Globus pallidus (tissue), 1 donor: ENCODE data around the gene ZNF354C.

Experiments used
- DNase-seq: peaks from one replicate; pipeline ENCODE4 v3.0.0-alpha.2; 2015; ENCODE audit warnings: low spot score

ZNF354C gene

DNA sequence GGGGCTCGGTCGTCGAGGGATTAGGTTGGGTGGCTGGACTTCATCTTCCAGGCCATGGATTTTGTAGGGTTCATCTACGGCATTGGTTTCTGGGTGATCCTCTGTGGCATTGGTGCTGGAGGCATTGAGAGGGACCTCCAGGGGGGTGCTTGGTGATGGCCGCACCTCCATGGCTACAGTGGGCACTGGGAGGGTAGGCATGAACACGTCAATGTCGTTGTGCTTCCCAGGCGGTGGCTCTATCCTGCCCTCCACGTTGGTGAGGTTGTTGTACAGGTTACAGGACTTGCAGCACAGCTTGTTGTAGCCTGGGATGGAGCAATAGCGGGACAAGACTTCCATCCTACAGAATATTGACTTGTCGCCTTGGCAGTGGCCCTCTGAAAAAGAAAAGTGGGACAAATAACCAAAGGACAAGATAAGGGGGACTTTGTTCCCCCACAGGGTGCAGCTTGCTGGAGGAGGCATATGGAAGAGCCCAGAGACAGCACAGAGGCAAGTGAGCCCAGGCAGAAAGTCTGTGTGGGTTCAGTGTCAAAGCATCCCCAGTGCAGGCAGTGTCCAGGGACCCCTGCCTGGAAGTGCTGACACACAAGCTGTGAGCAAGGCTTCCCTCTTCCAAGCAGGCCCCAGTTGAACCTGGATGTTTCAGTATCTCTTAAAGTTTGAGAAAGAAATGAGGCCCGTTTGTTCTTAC, 53.9 kb downstream of the ZNF354C start:
- DNase-seq, result no peak

DNA sequence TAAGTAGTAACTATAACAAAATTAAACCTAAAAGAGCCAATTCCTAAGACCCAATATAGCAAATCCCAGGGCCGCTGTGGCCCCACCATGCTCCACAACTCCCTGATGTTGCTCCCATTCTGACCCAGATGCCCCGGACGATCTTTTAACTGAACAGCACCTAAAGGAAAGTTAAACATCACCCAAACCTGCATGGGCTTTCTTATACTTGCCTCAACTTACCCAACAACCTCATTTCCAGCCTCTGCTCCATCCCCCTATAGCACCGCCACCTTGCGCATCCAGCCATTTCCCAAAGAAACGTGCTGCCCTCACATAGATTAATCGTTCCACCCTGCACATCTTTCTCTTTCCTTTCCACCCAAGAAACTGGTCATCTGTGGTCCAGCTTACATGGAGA, 54.6 kb downstream of the ZNF354C start:
- no peak for DNase-seq

DNA sequence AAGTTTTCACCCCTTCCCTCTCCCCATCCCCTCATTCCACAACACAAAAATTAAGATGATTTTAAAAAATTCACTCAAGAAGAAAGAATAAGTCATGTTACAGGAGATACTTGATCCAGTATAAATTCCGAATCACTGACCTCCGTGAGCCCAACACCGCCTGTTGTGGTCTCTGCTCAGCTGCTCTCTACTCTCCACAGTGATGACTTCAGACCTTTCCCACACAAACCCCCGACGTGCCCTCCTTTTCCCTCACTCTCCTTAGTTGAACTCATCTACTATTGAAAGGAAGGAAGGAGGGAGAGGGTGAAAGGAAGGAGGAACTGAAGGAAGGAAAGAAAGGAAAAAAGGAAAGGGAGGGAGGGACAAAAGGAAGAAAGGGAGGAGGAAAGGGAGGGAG, 55.1 kb downstream of the ZNF354C start:
- DNase-seq, result no peak

DNA sequence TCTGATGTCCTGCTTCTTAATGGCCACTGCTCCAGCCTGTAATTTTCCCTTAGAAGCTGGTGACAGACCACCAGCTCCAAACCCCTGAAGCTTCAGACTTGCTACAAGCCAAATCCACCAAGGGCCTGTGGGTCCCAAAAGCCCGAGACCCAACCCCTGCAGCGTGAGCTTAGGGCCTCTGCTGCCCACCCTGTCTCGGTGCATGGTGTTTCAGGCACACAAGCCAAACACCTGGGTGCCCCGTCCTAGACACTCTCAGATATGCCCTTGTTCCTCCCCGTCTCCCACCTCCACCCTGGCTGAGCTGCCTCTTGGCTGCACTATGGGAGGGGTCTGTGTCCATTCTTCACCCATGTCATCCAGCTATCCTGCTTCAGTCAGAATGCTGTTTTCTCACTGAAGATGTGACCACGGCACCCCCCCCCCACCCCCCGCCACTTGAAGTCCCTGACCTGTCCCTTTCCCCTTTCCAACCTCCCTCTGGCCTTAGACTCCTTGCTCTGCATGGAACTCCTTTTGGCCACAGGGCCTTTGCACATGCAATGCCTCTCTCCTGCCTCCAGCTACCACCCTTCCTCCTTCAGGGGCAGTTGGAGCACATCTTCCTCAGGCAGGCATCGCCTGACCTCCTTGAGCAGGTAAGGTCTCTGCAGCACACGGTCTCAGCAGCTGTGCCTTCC, 55.8 kb downstream of the ZNF354C start:
- DNase-seq, result no peak

DNA sequence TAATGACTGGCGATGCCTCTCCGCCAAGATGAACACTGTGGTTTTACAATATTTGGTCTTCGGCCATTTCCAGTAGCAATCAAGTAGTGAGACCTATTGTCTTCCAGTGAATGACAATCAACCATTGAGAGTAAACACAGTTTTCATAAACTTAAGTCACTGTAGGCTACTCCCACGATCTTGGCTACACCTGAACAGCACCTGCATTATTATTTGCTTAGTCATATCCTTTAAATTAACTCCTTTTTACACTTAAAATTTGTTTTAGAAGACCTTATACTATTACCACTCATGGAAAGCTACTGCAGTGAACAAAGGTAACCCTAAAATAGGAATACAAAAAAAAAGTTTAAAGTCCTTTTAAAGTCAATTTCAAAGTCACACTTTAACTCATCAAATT, 58.2 kb downstream of the ZNF354C start:
- DNase-seq, result no peak

DNA sequence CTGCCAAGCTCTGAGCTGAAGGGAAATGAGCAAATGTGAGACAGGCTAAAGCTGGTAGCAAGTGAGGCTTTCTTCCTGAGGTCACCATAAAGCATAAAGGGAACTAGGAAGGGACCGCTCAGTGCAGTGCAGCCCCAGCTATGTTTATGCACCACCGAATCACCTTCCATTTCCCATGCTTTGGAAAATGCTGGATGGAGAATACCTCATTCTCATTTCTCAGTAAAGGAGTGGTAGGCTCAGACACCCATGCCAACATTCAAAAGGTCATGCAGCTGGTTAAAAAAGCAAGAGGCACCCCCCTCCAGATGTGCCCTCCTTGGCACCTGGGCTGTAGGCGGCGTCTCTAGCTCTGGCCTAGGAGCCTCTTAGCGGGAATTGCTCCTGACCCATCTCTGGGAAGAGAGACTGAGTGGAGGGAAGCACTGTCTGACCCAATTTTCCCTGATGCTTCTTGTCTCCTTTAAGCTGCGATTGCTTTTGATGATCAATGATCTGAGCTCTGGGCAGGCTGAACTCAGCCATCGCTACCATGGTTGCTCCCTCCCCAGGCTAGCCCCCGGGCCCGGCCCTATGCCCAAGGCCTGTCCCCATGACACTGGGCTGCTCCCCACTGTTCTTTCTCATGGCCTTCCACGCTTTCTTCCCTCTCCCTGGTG, 58.7 kb downstream of the ZNF354C start:
- DNase-seq, result no peak

DNA sequence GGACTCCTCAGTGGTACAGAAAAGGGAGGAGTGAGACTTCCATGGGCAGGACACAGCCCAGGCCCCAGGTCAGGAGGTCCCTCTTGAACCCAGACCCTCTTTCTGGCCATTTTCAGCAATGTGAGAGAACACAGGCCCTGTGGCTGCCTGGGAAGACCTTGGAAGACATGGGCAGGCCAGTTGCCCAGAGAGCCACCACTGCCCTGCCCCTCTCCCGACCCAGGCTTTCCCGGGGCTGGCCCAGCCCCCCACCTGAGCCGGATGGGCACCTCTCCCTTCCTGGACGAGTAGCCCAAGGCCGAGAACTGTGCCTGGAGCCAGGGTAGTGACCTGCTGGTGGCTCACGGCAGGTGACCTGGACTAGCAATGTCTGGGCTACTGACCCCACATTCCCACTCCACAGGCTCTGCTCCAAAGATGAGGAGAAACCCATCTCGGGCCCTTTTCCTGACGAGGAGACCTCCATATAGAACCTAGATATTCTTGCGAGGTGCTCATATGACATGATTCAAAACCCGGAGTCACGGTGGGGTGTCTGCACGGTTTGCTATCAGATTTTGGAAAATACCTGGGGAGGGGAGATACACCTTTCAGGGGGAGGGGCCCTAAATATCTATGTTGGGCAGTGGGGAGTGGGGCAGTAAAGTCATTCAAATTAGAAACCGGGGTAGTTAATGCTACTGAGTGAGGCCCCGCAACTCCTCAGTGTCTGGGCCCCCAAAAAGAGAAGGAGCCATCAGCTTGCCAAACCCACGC, 59.4 kb downstream of the ZNF354C start:
- no peak for DNase-seq

DNA sequence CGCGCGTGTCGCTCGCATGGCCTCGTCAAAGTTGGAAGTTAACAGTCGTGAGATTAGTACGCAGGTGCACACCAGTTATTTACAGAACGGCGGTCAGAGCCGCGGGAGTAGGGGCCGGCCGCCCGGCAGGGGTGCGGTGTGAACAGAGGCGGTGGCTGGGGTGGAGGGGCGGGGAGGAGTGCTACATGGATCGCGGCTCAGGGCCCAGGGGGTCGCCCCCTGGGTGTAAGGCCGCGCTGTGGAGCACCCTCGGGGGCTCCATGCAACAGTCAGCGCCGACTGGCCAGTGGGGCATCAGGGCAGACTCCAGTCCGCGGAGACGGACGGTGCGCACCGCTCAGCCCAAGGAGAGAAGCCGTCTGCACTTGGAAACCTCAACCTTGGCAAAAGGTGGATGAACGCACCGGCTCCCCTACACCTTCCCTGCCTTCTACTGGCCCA, 60.3 kb downstream of the ZNF354C start:
- no peak for DNase-seq

DNA sequence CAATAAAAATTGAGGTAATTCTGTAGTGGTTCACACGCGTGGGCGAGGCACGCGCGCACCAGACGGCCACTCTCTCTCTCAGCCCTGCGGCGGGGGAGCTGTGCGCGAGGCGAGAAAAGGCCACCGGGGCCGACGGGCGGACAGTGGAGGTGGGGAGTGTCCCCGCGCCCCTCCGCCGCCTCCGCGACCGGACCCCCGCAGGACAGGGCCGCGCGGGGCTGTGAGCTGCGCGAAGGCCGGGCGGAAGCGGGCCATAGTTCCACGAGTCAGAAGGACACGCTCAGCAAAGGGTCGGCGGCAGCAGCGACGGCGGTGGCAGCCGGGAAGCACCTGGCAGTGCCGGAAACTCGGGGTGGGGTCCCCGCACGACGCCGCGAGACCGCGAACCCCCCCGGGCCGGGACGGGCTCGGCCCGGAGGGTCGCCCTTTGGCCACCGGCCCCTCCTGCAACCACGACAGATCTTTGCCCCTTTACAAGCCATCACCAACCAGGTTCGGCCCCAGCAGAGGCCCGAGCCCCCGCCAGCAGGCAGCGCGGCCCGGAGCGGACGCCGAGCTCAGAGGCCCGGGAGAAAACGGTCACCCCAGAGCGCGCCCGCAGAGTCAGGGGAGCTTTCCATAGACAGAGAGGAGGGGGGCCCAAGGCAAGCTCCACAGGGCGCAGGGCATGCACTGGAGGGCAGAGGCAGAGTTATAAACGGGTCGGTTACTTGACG, 60.9 kb downstream of the ZNF354C start:
- DNase-seq, result no peak

DNA sequence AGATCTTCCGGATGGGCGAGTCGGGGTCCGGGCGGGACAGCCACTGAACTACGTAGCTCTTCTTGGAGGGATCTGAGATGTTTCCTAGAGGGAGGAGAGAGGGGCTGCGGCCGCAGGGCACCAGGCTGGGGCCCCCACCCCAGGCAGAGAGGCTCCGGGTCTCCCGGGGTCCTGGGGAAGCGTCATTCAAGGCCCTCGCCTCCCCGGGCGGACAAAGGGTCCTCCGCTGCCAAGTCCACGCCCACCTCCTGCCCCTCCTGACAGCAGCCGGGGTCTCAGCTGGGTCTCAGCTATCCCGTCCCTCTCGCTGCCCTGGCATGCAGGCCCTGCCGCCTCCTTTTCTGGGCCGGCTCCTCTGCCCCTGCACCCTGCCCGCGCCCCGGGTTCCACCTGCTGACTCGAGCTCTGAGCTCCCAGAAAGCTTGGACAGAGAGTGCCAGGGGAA, 61.5 kb downstream of the ZNF354C start:
- DNase-seq, result no peak

DNA sequence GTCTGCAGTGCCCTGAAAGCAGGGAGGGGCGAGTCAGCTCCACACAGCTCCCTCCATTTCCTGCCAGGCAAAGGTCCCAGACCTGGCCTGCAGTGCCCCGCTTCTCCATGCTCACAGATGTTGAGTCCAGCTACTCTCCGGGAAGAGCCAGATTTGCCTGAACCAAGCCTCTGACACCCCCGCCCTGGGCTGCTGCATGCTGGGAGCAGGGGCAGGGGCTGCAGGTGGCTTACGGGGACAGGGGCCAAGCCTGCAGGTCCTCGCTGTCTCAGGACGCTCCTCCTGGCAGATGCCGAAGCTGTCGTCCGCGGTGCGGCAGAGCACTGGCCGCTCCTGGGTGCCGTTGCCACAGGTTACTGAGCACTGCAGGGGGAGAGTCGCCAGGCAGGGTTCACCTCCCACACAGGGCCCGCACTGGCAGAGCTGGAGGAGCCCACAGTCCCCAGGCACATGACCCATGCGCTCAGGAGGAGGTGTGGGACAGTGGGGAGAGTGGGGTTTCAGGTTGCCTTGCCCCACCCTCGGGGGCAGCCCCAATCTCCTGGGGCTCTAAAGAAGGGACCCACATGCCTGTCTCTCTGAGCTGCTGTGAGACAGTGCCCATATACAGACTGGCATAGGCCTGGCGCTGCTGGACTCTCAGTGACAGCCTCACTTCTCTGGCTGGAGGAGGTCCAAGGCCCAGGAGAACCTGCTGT, 62.4 kb downstream of the ZNF354C start:
- no peak for DNase-seq

DNA sequence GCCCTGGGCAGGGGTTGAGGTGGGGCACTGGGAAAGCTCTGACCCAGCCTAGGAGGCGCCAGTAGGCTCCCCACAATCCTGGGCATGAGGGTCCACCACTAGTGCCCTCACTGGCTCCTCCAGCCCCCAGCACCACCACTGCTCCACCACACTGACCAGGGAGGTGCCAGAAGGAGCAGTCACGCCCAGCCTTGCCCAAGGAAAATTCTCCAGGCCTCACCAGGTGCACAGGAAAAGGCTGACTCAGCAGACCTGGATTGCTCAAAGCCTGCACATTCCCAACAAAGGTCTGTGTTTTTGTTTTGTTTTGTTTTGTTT, 62.9 kb downstream of the ZNF354C start:
- no peak for DNase-seq

DNA sequence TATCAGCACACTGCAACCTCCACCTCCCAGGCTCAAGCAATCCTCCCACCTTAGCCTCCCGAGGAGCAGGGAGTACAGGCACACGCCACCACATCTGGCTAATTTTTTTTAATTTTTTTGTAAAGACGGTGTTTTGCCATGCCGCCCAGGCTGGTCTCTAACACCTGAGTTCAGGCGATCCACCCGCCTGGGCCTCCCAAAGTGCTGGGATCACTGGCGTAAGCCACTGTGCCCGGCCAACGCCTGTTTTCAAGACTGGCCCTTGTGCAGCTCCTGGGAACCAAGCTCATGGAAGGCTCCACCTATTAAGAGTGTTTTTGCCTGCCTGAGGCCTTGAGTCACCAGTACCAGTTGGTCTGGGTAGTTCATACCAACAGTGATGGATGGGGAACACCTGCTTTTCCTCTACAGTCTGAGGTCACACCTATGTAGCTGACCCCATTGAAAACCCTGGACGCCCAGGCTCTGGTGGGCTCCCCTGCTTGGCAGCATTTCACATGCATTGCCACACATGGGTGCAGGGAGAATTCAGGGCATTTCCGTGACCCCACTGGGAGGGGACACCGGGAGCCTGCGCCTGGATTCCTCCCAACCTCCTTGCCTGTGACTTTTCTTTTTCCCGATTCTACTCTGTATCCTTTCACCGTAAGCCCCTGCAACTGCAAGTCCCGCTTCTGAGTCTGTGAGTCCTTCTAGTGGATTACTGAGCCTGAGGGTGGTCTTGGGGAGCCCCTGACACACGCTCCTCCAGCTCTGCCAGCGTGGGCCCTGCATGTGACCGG, 63.5 kb downstream of the ZNF354C start:
- no peak for DNase-seq

DNA sequence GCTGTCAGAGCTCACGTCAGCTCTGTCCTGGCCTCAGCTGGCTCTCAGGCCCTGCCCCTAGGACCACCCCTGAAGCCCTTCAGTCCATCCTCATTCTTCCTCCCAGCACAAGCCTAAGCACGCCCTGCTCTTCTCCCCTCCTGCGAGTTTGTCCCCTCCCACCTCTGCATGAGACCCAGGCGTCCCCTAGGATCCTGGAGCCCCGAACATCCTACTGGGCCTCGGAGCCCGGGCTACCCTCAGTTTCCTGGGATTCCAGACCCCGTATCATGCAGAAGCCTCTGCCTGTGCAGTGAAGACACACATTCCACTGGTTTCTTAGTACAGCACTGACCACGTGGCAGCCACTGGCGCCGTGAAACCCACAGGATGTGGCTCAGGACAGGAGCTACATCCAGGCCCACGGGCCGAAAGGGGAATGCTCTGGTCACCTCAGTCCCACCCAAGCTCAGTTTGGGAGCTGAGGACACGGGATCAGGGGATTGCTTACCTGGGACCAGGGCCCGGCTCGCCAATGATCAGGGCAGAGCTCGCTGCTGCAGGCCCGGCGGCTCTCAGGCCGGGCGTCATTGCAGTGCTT, 64.2 kb downstream of the ZNF354C start:
- DNase-seq, result no peak

DNA sequence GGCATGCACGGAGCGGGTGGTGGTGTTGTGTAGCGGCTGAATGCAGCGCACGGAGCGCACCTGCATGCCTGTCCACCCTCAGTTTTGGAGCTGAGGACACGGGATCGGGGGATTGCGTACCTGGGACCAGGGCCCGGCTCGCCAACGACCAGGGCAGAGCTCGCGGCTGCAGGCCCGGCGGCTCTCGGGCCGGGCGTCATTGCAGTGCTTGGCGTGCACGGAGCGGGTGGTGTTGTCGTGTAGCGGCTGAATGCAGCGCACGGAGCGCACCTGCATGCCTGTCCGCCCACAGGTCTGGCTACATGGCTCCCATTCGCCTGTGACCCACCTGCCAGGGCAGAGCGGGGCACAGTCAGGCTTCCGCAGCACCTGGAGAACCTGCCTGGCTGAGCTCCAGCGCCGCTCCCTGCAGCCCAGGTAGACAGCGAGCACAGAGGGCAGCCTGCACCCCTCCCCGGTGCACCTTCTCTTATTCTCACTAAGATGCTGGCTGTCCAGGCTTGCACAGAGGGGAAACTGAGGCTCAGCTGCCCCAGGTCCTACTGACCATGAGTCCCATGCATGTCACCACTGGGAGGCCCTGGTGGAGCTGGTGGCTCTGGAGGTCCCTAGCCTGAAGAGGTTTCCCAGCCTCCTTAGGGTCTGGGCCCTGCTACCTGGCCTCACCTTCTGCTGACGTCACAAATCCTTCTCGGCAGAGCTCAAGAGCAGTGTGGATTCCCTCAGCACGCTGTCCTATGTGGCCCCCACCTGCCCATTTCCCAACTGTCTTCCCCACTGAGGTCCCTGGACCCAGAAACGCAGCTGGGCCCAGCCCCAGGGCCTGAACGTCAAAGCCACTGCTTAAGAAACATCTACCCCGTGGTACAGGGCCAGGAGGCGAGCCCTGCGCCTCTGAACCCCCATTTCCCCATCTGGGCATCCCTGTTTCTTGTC, 64.9 kb downstream of the ZNF354C start:
- DNase-seq, result no peak

DNA sequence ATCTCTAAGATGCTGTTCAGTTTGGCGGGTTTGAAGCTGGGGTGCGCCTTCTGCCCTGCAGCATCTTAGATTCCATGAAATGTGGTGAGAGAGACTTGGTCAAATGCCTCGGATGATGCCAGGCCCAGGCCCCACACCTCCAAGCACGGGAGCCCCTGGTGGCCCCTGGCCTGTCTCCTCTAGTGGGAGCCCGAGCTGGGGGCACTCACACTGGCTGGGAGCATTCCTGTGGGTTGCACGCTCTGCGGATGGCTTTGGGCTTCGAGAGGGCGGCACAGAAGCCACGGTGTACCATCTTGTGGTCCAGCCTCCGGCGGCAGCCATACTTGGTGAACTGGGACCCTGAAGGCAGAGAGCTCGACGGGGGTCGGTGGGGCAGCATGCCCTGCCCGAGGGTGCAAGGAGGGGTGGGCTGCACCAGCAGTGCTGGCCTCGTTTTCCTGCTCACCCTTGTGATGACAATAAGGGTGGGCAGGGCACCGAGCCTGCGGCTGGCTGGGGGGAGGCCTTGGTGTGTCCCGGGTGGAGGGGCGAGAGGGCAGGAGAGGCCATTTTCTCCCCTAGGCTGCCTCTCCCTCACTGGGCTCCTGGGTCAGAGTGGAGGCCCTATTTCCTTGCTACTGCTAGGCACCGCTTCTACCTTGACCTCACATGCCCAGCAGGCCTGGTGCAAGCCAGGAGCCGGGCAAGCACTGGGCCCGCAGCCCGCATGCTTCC, 65.8 kb downstream of the ZNF354C start:
- no peak for DNase-seq

DNA sequence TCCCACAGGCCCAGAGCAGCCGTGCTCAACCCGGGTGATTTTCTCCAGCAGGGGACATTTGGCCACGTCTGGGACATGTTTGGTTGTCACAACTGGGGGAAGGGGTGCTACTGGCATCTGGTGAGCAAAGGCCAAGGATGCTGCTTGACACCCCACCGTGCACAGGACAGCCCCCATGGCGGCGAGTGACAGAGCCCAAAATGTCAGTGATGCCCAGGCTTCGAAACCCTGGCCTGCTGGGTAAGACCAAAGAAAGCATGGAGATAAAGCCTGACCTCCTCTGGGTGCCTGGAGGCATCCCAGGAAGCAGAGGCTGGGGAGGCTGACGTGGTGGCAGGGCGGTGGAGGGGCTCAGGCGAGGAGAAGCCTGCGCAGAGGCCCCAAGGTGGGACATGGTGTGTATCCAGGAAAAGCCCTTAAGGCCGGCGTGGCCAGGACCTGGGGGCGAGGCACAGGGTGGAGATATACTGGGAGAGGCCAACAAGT, 66.4 kb downstream of the ZNF354C start:
- no peak for DNase-seq
